VCaP (cell line): Measurements from ENCODE around the gene PHLDA3.
A peak's percentile ranks its signal among the peaks of the same experiment; 100 is the strongest.
"Not testable (repeated sequence)": the region's sequence is repeated elsewhere in the genome, so short reads cannot be mapped to it uniquely, and the experiment has no call there.

ENCODE experiments used
- H3K27ac ChIP-seq: fragments of 450-650 bp; 2 replicates; pipeline ENCODE4 v1.5.1; 2017
- TF ChIP-seq, protein P1 (sequence below): fragments of 450-650 bp; conservative IDR thresholded peaks from 2 replicates; pipeline ENCODE4 v1.5.1; 2017; ENCODE audit warnings: mild to moderate bottlenecking, moderate library complexity

Gene PHLDA3

GRCh38 chr1:201481004-201481380 lies 12.0 kb upstream of the PHLDA3 start:
- peak overlapping the region; percentile 35; the same call in 1 of the 2 replicates for H3K27ac ChIP-seq
- TF ChIP-seq, protein P1, sequence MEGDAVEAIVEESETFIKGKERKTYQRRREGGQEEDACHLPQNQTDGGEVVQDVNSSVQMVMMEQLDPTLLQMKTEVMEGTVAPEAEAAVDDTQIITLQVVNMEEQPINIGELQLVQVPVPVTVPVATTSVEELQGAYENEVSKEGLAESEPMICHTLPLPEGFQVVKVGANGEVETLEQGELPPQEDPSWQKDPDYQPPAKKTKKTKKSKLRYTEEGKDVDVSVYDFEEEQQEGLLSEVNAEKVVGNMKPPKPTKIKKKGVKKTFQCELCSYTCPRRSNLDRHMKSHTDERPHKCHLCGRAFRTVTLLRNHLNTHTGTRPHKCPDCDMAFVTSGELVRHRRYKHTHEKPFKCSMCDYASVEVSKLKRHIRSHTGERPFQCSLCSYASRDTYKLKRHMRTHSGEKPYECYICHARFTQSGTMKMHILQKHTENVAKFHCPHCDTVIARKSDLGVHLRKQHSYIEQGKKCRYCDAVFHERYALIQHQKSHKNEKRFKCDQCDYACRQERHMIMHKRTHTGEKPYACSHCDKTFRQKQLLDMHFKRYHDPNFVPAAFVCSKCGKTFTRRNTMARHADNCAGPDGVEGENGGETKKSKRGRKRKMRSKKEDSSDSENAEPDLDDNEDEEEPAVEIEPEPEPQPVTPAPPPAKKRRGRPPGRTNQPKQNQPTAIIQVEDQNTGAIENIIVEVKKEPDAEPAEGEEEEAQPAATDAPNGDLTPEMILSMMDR, result no peak

DNA sequence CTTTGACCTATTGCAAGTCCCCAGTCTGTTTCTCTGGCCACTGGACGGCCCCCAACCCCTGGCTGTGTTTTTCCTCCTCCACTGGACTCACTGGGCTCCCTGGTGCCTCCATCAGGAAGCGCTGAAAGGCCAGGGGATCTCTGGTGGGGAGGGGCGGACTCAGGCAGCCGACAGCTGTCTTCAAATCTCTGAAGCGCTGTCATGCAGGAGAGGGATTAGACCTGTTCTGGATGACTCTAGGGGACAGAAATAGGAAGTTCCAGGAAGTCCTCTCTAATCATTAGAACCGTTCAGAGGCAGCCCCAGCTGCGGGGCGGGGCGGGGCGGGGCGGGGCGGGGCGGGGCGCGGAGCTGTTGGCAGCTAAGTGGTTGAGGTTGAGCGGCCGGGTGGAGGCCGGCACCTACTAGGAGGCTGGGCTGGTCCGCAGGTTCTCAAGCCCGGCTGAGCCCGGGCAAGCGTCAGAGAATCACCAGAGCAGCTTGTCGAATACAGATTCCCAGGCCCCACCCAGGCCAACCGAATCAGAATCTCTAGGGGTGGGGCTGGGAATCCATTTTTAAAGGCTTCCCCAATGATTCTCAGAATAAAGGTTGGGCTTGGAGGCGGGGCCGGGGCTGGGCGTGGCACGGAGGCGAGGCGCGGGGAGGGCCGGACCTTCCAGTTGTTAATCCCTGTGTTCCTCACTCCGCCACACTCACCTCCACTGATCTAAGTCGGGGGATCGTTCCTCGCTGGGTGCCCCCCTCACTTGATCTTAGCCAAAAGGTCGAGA lies 11.4 kb upstream of the PHLDA3 start:
- TF ChIP-seq, protein P1, result no peak
- H3K27ac ChIP-seq, result peak overlapping the region; percentile 35; the same call in 1 of the 2 replicates

GRCh38 chr1:201479201-201479730 lies 10.3 kb upstream of the PHLDA3 start:
- TF ChIP-seq, protein P1, result no peak
- H3K27ac ChIP-seq, result no peak overlapping the region

- not testable (repeated sequence) for H3K27ac ChIP-seq
Measured at GRCh38 chr1:201478666-201479065, 9.7 kb upstream of the PHLDA3 start.

DNA sequence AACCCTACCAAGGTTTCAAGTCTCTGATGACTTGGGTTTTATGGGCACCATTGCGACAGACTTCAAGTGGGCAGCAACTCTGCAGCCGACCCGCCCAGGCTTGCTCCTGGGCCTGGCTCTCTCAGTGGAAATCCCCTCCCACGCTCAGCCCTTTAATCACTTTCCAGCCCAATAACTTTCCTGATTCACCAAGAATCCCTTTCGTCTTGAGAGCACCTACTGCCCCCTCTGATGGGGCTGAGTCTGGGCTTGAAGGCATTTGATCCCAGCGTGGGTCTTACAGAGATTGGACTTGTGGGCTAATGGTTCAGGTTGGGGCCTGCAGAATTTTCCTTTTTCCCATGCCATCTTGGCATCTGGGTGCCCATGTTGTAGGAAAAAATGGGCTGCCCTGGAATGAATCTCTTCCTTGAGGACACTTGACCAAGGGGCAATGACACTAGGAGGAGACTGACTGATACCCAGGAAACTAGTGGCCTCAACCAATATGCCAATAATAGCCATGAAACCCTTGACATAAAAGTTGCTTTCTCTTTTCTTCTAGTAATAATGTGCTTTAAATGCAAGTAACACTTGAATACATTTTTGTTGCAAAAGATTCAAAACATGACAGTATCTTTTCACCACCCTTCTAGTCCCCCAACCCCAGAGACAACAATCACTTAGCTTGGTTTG lies 7.8 kb upstream of the PHLDA3 start:
- TF ChIP-seq, protein P1, result no peak
- no peak overlapping the region for H3K27ac ChIP-seq

DNA sequence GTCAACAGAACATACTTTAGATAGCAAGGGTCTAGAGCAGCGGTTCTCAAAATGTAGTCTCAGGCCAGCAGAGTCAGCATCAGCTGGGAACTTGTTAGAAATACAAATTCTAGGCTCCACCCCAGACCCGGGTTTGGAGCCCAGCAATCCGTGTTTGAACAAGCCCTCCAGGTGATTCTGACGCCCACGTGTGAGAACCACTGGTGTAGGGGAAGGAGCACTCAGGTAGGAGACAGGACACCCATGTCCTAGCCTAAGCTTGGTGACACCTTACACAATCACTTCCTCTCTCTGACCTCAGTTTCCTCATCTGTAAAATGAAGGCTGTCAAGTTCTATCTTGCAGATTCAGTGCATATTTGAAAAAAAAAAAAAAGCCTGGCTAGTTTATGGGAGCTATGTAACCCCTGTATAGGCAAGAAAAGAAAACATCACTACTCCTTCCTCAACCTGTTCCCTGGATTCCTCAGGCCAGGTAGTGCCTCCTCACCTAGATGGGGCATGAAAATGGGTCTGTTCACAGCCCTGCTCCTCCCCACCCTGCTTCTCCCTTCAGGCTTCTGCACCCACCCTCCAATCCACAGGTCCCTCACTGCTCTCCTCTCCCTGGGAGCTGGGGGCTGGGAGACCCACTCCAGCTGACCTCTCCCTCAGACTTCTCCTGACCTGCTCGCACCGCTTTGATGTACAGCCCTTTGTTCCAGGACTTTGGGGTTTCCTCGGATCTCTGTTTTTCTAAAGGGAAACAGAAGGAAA lies 7.1 kb upstream of the PHLDA3 start:
- H3K27ac ChIP-seq, result no peak overlapping the region
- TF ChIP-seq, protein P1, result no peak

DNA sequence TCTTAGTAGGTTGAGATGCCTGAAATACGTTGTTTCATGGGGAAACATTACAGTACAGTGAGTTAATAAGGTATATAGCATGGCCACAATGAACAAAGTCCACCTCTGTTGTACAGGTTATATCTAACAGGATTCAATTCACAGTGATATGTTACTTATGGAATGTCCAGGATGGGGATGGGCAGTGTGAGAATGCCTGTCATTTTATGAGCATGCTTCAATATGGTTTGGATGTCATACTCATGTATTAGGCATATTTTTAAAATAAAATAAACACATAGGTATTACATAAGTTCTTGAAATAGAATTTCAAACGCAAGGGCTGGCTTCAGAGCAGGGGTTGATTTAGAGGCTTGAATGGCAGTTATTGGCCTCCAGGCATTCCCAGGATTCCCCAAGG lies 6.1 kb upstream of the PHLDA3 start:
- TF ChIP-seq, protein P1, result no peak
- H3K27ac ChIP-seq, result no peak overlapping the region
